Naive B cell (primary cell): ENCODE results near the gene HS2ST1. TPM values are rescaled to one million over a fixed set of nuclear protein-coding genes. Genes with fewer than 3 reads are reported as not detected.

Experiments
- ATAC-seq, 2 donors: fragments of 150-1000 bp; cut with Tn5 transposase; 2 replicates each; pipeline ENCODE4 v1.10.0; 2021; ENCODE audit warnings: low read depth in 2 of 2, mild to moderate bottlenecking in 2 of 2, moderate library complexity in 2 of 2
- DNase-seq: peaks from one replicate; pipeline ENCODE4 v3.0.0; 2022
- H3K27ac Mint-ChIP-seq, 6 donors: one replicate each; pipeline ENCODE4 v1.8.0; 2020 to 2022; ENCODE audit warnings: mild to moderate bottlenecking in 6 of 6, mixed read lengths in 6 of 6, moderate library complexity in 5 of 6, inconsistent platforms in 2 of 6
- H3K27me3 Mint-ChIP-seq, 3 donors: one replicate each; pipeline ENCODE4 v1.8.0; 2021 to 2022; ENCODE audit warnings: mixed read lengths in 3 of 3, mild to moderate bottlenecking in 1 of 3
- H3K36me3 Mint-ChIP-seq, 2 donors: one replicate each; pipeline ENCODE4 v1.8.0; 2020 to 2022; ENCODE audit warnings: mixed read lengths in 2 of 2, inconsistent platforms in 1 of 2, mild to moderate bottlenecking in 1 of 2
- H3K4me1 Mint-ChIP-seq, 3 donors: one replicate each; pipeline ENCODE4 v1.8.0; 2020 to 2022; ENCODE audit warnings: mixed read lengths in 3 of 3, inconsistent platforms in 1 of 3, mild to moderate bottlenecking in 1 of 3, moderate library complexity in 1 of 3
- H3K4me3 Mint-ChIP-seq, 8 donors: one replicate each; pipeline ENCODE4 v1.8.0; 2020 to 2022; ENCODE audit warnings: mild to moderate bottlenecking in 8 of 8, mixed read lengths in 8 of 8, moderate library complexity in 8 of 8, inconsistent platforms in 2 of 8
- H3K9me3 Mint-ChIP-seq, 7 donors: one replicate each; pipeline ENCODE4 v1.8.0; 2020 to 2022; ENCODE audit warnings: mixed read lengths in 7 of 7, mild to moderate bottlenecking in 5 of 7, inconsistent platforms in 2 of 7, moderate library complexity in 1 of 7
- polyA plus RNA-seq, 6 donors: library from polyadenylated mRNA; unstranded; fragments of 300-500 nt; fragmentation: Illumina TruSeq; gene quantifications; one replicate each; pipeline ENCODE4 v1.2.3, GENCODE V29; 2021; ENCODE audit warnings: low read depth in 6 of 6

Gene HS2ST1
- polyA plus RNA-seq, 6 donors from 2014 or later, result 14.4 to 23.4 (median 17.8) TPM

- H3K4me1 Mint-ChIP-seq, result peaks cover 10 to 19% (median 13%) of the 10 kb centered on the region in 3 donors
- peaks cover 0 to 19% of the 10 kb centered on the region in 2 donors for H3K36me3 Mint-ChIP-seq
- H3K27me3 Mint-ChIP-seq, result no peaks in the 10 kb centered on the region
- H3K9me3 Mint-ChIP-seq, result peaks cover 0 to 2% (median 0%) of the 10 kb centered on the region in 7 donors
- no peak for DNase-seq
- no peak overlapping the region for H3K4me3 Mint-ChIP-seq
- H3K27ac Mint-ChIP-seq, result no peak overlapping the region
- ATAC-seq, result no peak
Measured at GRCh38 chr1:87072904-87073303, 158.5 kb downstream of the HS2ST1 start.

- Mint-ChIP-seq H3K27ac (no peak overlapping the region), H3K9me3 (no peaks in the 10 kb centered on the region), H3K4me3 (no peak overlapping the region), H3K36me3 (peaks cover 0 to 19% of the 10 kb centered on the region in 2 donors), H3K27me3 (no peaks in the 10 kb centered on the region), H3K4me1 (peaks cover 0 to 6% (median 3%) of the 10 kb centered on the region in 3 donors)
- DNase-seq (no peak), ATAC-seq (no peak)
Measured at GRCh38 chr1:87074001-87074795, 159.8 kb downstream of the HS2ST1 start.

- Mint-ChIP-seq H3K4me1 (peaks cover 9 to 18% (median 12%) of the 10 kb centered on the region in 3 donors), H3K27ac (peak overlapping the region in 1 of 6 donors; percentile 5), H3K9me3 (no peaks in the 10 kb centered on the region), H3K36me3 (peaks cover 0 to 15% of the 10 kb centered on the region in 2 donors), H3K4me3 (no peak overlapping the region), H3K27me3 (no peaks in the 10 kb centered on the region)
- DNase-seq (no peak), ATAC-seq (no peak)
Measured at GRCh38 chr1:87077959-87078639, 163.7 kb downstream of the HS2ST1 start.

- H3K4me3 Mint-ChIP-seq, result no peak overlapping the region
- no peaks in the 10 kb centered on the region for H3K9me3 Mint-ChIP-seq
- H3K4me1 Mint-ChIP-seq, result peaks cover 12 to 20% (median 16%) of the 10 kb centered on the region in 3 donors
- peak overlapping the region in 3 of 6 donors; percentile 24 to 89 (median 38) for H3K27ac Mint-ChIP-seq
- no peaks in the 10 kb centered on the region for H3K36me3 Mint-ChIP-seq
- peak; percentile 45 for DNase-seq
- ATAC-seq, result peak; percentile 55 to 56
- H3K27me3 Mint-ChIP-seq, result no peaks in the 10 kb centered on the region
Measured at GRCh38 chr1:87084244-87084836, 169.9 kb downstream of the HS2ST1 start.

- ATAC-seq, result no peak
- Mint-ChIP-seq H3K9me3 (no peaks in the 10 kb centered on the region), H3K36me3 (no peaks in the 10 kb centered on the region), H3K27me3 (no peaks in the 10 kb centered on the region), H3K4me1 (peaks cover 17 to 25% (median 20%) of the 10 kb centered on the region in 3 donors), H3K4me3 (no peak overlapping the region), H3K27ac (no peak overlapping the region)
- DNase-seq, result no peak
Measured at GRCh38 chr1:87086120-87086519, 171.7 kb downstream of the HS2ST1 start.

GRCh38 chr1:87089070-87089736, 174.8 kb downstream of the HS2ST1 start:
- peaks cover 0 to 5% of the 10 kb centered on the region in 2 donors for H3K36me3 Mint-ChIP-seq
- no peak for ATAC-seq
- DNase-seq, result no peak
- no peak overlapping the region for H3K27ac Mint-ChIP-seq
- no peak overlapping the region for H3K4me3 Mint-ChIP-seq
- no peaks in the 10 kb centered on the region for H3K9me3 Mint-ChIP-seq
- no peaks in the 10 kb centered on the region for H3K27me3 Mint-ChIP-seq
- peaks cover 10 to 15% (median 14%) of the 10 kb centered on the region in 3 donors for H3K4me1 Mint-ChIP-seq

GRCh38 chr1:87089823-87090222, 175.4 kb downstream of the HS2ST1 start:
- Mint-ChIP-seq H3K36me3 (peaks cover 0 to 5% of the 10 kb centered on the region in 2 donors), H3K27ac (no peak overlapping the region), H3K9me3 (no peaks in the 10 kb centered on the region), H3K27me3 (no peaks in the 10 kb centered on the region), H3K4me3 (no peak overlapping the region), H3K4me1 (peaks cover 10 to 13% (median 11%) of the 10 kb centered on the region in 3 donors)
- no peak for ATAC-seq
- no peak for DNase-seq

- Mint-ChIP-seq H3K4me1 (peaks cover 10 to 13% (median 10%) of the 10 kb centered on the region in 3 donors), H3K36me3 (peaks cover 0 to 5% of the 10 kb centered on the region in 2 donors), H3K27ac (peak overlapping the region in 4 of 6 donors; percentile 14 to 57 (median 28)), H3K9me3 (no peaks in the 10 kb centered on the region), H3K4me3 (no peak overlapping the region), H3K27me3 (no peaks in the 10 kb centered on the region)
- peak; percentile 30 to 35 for ATAC-seq
- DNase-seq, result no peak
Measured at GRCh38 chr1:87091425-87091824, 177.0 kb downstream of the HS2ST1 start.

- H3K36me3 Mint-ChIP-seq, result peaks cover 0 to 5% of the 10 kb centered on the region in 2 donors
- H3K27me3 Mint-ChIP-seq, result no peaks in the 10 kb centered on the region
- no peak overlapping the region for H3K4me3 Mint-ChIP-seq
Measured at GRCh38 chr1:87092846-87093245, 178.4 kb downstream of the HS2ST1 start.

GRCh38 chr1:87093286-87093685, 178.9 kb downstream of the HS2ST1 start:
- Mint-ChIP-seq H3K36me3 (peaks cover 0 to 5% of the 10 kb centered on the region in 2 donors), H3K4me3 (no peak overlapping the region), H3K4me1 (peaks cover 10 to 13% (median 10%) of the 10 kb centered on the region in 3 donors), H3K27ac (peak overlapping the region in 1 of 6 donors; percentile 9), H3K27me3 (no peaks in the 10 kb centered on the region), H3K9me3 (no peaks in the 10 kb centered on the region)
- DNase-seq (no peak), ATAC-seq (no peak)

More at GRCh38 chr1:87092846-87093245, 178.4 kb downstream of the HS2ST1 start:
- H3K9me3 Mint-ChIP-seq, result no peaks in the 10 kb centered on the region
- peaks cover 10 to 13% (median 10%) of the 10 kb centered on the region in 3 donors for H3K4me1 Mint-ChIP-seq
- peak overlapping the region in 1 of 6 donors; percentile 9 for H3K27ac Mint-ChIP-seq
- DNase-seq (no peak), ATAC-seq (no peak)

- Mint-ChIP-seq H3K27me3 (no peaks in the 10 kb centered on the region), H3K27ac (peak overlapping the region in 1 of 6 donors; percentile 75), H3K9me3 (peaks cover 0 to 3% (median 0%) of the 10 kb centered on the region in 7 donors), H3K36me3 (peaks cover 2 to 7% of the 10 kb centered on the region in 2 donors), H3K4me1 (peaks cover 10 to 13% (median 10%) of the 10 kb centered on the region in 3 donors), H3K4me3 (no peak overlapping the region)
- no peak for ATAC-seq
- DNase-seq, result no peak
Measured at GRCh38 chr1:87094238-87094637, 179.8 kb downstream of the HS2ST1 start.

GRCh38 chr1:87100271-87100670, 185.8 kb downstream of the HS2ST1 start:
- Mint-ChIP-seq H3K27me3 (no peaks in the 10 kb centered on the region), H3K4me1 (no peaks in the 10 kb centered on the region), H3K4me3 (no peak overlapping the region), H3K36me3 (peaks cover 27 to 38% of the 10 kb centered on the region in 2 donors), H3K27ac (peak overlapping the region in 1 of 6 donors; percentile 45), H3K9me3 (peaks cover 0 to 18% (median 5%) of the 10 kb centered on the region in 7 donors)
- ATAC-seq (no peak), DNase-seq (no peak)

- H3K9me3 Mint-ChIP-seq, result peaks cover 0 to 18% (median 5%) of the 10 kb centered on the region in 7 donors
- H3K36me3 Mint-ChIP-seq, result peaks cover 27 to 38% of the 10 kb centered on the region in 2 donors
- H3K4me1 Mint-ChIP-seq, result peaks cover 0 to 3% (median 0%) of the 10 kb centered on the region in 3 donors
- ATAC-seq (no peak), DNase-seq (no peak)
- H3K4me3 Mint-ChIP-seq, result no peak overlapping the region
- no peaks in the 10 kb centered on the region for H3K27me3 Mint-ChIP-seq
- no peak overlapping the region for H3K27ac Mint-ChIP-seq
Measured at GRCh38 chr1:87103074-87103473, 188.6 kb downstream of the HS2ST1 start.
